ENCODE measurements around the gene TTC7B. TPM values are rescaled to one million over a fixed set of nuclear protein-coding genes. Genes with fewer than 3 reads are reported as not detected.

Gene TTC7B
- total and polyA plus RNA-seq, 2 of the 8 experiments (the other 6 are each of a cell fraction or from before 2014, with no cell fraction given), result 23.7 to 34.0 TPM

GRCh38 chr14:90784621-90785270 is 31.5 kb downstream of the TTC7B start:
- POLR2A ChIA-PET (ENCODE audit: partially characterized antibody), result no interaction called here
- no peaks in the 10 kb centered on the region for H4K20me1 ChIP-seq (replicated peaks in 1 of 2; ENCODE audit: control insufficient read depth in 1 of 2, insufficient read depth in 2 of 2, low read length in 2 of 2)
- H3K9ac ChIP-seq (replicated peaks in 1 of 4; ENCODE audit: extremely low read depth in 1 of 4, low read depth in 3 of 4, low read length in 3 of 4), result no peak overlapping the region
- no peaks in the 10 kb centered on the region; a peak in 1 of 7 replicates for H3K4me1 ChIP-seq (replicated peaks in 1 of 4; ENCODE audit: control insufficient read depth in 3 of 4, insufficient read depth in 4 of 4, low read length in 3 of 4)
- FAIRE-seq, result no peak
- DNase-seq (ENCODE audit: low read depth in 1 of 2, low spot score in 2 of 2), result no peak
- H3K14ac ChIP-seq (ENCODE audit: insufficient read length), result no peak overlapping the region
- H3K79me1 ChIP-seq (ENCODE audit: low read depth, low read length), result no peaks in the 10 kb centered on the region
- H3K4me3 ChIP-seq (ENCODE audit: extremely low read depth in 1 of 4, insufficient read depth in 2 of 4, low read depth in 3 of 4, low read length in 4 of 4), result no peak overlapping the region
- no peak overlapping the region for H2BK5ac ChIP-seq (ENCODE audit: low read depth, low read length)
- WGBS, 2 experiments (ENCODE audit: extremely low coverage in 1 of 2, insufficient coverage in 1 of 2, insufficient read length in 1 of 2, insufficient replicate concordance in 2 of 2, low coverage in 1 of 2, low lambda C conversion rate in 2 of 2, missing lambda C conversion rate in 1 of 2), result 88% methylated on average over 9 of the region's 9 CpGs; no CpG with 5 or more reads in 1 of the 2 experiments
- H3K23ac ChIP-seq (ENCODE audit: insufficient read length), result no peak overlapping the region
- H3K56ac ChIP-seq (replicated peaks; ENCODE audit: insufficient read length, low read depth, low read length), result no peak overlapping the region
- H3K27me3 ChIP-seq (replicated peaks in 1 of 4; ENCODE audit: control insufficient read depth in 3 of 4, extremely low read depth in 1 of 4, insufficient read depth in 3 of 4, low read length in 3 of 4), result no peaks in the 10 kb centered on the region; a peak in 1 of 7 replicates
- no peak overlapping the region for H3K27ac ChIP-seq (ENCODE audit: low read depth, low read length)
- H3K18ac ChIP-seq (ENCODE audit: extremely low read depth, low read length), result no peak overlapping the region
- H4K91ac ChIP-seq (replicated peaks; ENCODE audit: insufficient read length, low read length), result no peak overlapping the region
- CTCF ChIA-PET (ENCODE audit: partially characterized antibody), result interaction anchor here (0.5 to 7.5 kb wide), 17 partner anchors 10 to 387 kb away, joined by 3 to 59 read pairs (median 5); no protein-coding TSS in a partner anchor
- H2BK20ac ChIP-seq (ENCODE audit: low read length), result no peak overlapping the region
- H4K5ac ChIP-seq (ENCODE audit: insufficient read length, low read depth, low read length), result no peak overlapping the region
- no peaks in the 10 kb centered on the region for H3K9me3 ChIP-seq (ENCODE audit: insufficient read depth in 2 of 2, low read depth in 1 of 2, low read length in 1 of 2)
- H3K79me2 ChIP-seq (ENCODE audit: control insufficient read depth in 1 of 2, insufficient read depth in 2 of 2, low read length in 2 of 2), result no peaks in the 10 kb centered on the region
- no peaks in the 10 kb centered on the region for H3K36me3 ChIP-seq (ENCODE audit: control insufficient read depth in 2 of 4, insufficient read depth in 4 of 4, low read length in 3 of 4)
- H2BK12ac ChIP-seq (ENCODE audit: low read depth, low read length), result no peak overlapping the region
- no peak overlapping the region for H2BK15ac ChIP-seq (ENCODE audit: low read length)
- H2AK5ac ChIP-seq (ENCODE audit: low read depth, low read length), result no peak overlapping the region
- no peak overlapping the region for H3K4ac ChIP-seq (replicated peaks; ENCODE audit: insufficient read length, low read depth, low read length)
- H3K4me2 ChIP-seq (ENCODE audit: insufficient read depth in 1 of 2, low read depth in 2 of 2, low read length in 2 of 2), result no peak overlapping the region
- no peak overlapping the region for H2AFZ ChIP-seq (ENCODE audit: low read length)
- H2BK120ac ChIP-seq (replicated peaks; ENCODE audit: low read depth, low read length), result no peak overlapping the region
- H3K23me2 ChIP-seq (ENCODE audit: low read depth, low read length), result no peaks in the 10 kb centered on the region
- H4K8ac ChIP-seq (ENCODE audit: extremely low read depth, insufficient read depth, low read length), result no peak overlapping the region
- TF ChIP-seq TCF12 (IDR thresholded peaks at IDR 0.05; ENCODE audit: low read depth, low read length) (no peak), EP300 (IDR thresholded peaks at IDR 0.05; ENCODE audit: borderline replicate concordance in 1 of 2, low read depth in 2 of 2, low read length in 2 of 2) (no peak), SUZ12 (IDR thresholded peaks at IDR 0.05; ENCODE audit: low read length) (no peak), KDM1A (IDR thresholded peaks at IDR 0.05; ENCODE audit: borderline replicate concordance, low read length) (no peak), CBX8 (IDR thresholded peaks at IDR 0.05; ENCODE audit: borderline replicate concordance, low read depth, low read length) (no peak), SP4 (IDR thresholded peaks at IDR 0.05; ENCODE audit: low read length) (no peak), SAP30 (IDR thresholded peaks at IDR 0.05; ENCODE audit: insufficient read depth, insufficient replicate concordance, low read length) (no peak), BCL11A (IDR thresholded peaks at IDR 0.05; ENCODE audit: low read depth in 2 of 2, low read length in 2 of 2) (no peak), CTBP2 (IDR thresholded peaks at IDR 0.05; ENCODE audit: borderline replicate concordance, insufficient read depth, insufficient read length, low read length) (no peak), SIX5 (IDR thresholded peaks at IDR 0.05; ENCODE audit: low read depth, low read length) (no peak), BRCA1 (IDR thresholded peaks at IDR 0.05; ENCODE audit: low read depth, low read length) (no peak), POU5F1 (IDR thresholded peaks at IDR 0.05; ENCODE audit: low read depth, low read length) (no peak), JUN (IDR thresholded peaks at IDR 0.05; ENCODE audit: low read depth, low read length) (no peak), BACH1 (IDR thresholded peaks at IDR 0.05; ENCODE audit: low read length) (no peak)
